ENCODE results near the gene SUSD2. TPM values are rescaled to one million over a fixed set of nuclear protein-coding genes. Genes with fewer than 3 reads are reported as not detected.
"Not testable (repeated sequence)": the region's sequence is repeated elsewhere in the genome, so short reads cannot be mapped to it uniquely, and the experiment has no call there.

The SUSD2 gene
- total and polyA plus RNA-seq, 2 of the 8 experiments (the other 6 are each of a cell fraction or from before 2014, with no cell fraction given), result 2.0 to 4.8 TPM

DNA sequence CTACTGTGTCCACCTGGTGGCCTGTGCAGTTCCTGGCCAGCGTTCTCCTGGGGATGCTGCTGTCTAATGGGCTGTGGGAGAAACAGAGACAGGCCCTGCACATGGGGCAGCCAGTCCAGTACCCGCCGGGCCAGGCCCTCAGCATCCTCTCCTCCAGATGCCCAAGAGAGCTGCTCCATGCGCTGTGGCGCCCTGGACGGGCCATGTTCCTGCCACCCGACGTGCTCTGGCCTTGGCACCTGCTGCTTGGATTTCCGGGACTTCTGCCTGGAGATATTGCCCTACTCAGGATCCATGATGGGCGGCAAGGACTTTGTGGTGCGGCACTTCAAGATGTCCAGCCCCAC lies 1.6 kb downstream of the SUSD2 start:
- H3K9me3 ChIP-seq (ENCODE audit: insufficient read depth in 2 of 2, low read depth in 1 of 2, low read length in 1 of 2); H3K56ac ChIP-seq (replicated peaks; ENCODE audit: insufficient read length, low read depth, low read length); H2BK5ac ChIP-seq (ENCODE audit: low read depth, low read length); H3K18ac ChIP-seq (ENCODE audit: extremely low read depth, low read length); H3K4me3 ChIP-seq (ENCODE audit: extremely low read depth in 1 of 4, insufficient read depth in 2 of 4, low read depth in 3 of 4, low read length in 4 of 4); H3K14ac ChIP-seq (ENCODE audit: insufficient read length); H4K91ac ChIP-seq (replicated peaks; ENCODE audit: insufficient read length, low read length); H3K23me2 ChIP-seq (ENCODE audit: low read depth, low read length); H4K8ac ChIP-seq (ENCODE audit: extremely low read depth, insufficient read depth, low read length); H2BK120ac ChIP-seq (replicated peaks; ENCODE audit: low read depth, low read length); H2BK20ac ChIP-seq (ENCODE audit: low read length); H3K4ac ChIP-seq (replicated peaks; ENCODE audit: insufficient read length, low read depth, low read length); H3K36me3 ChIP-seq (ENCODE audit: control insufficient read depth in 2 of 4, insufficient read depth in 4 of 4, low read length in 3 of 4); POLR2A ChIA-PET (ENCODE audit: partially characterized antibody); H2AK5ac ChIP-seq (ENCODE audit: low read depth, low read length); H3K79me1 ChIP-seq (ENCODE audit: low read depth, low read length); H2BK12ac ChIP-seq (ENCODE audit: low read depth, low read length); H2AFZ ChIP-seq (ENCODE audit: low read length); H3K79me2 ChIP-seq (ENCODE audit: control insufficient read depth in 1 of 2, insufficient read depth in 2 of 2, low read length in 2 of 2); H3K27me3 ChIP-seq (replicated peaks in 1 of 4; ENCODE audit: control insufficient read depth in 3 of 4, extremely low read depth in 1 of 4, insufficient read depth in 3 of 4, low read length in 3 of 4); H2BK15ac ChIP-seq (ENCODE audit: low read length); DNase-seq (ENCODE audit: low read depth in 1 of 2, low spot score in 2 of 2); FAIRE-seq; H3K4me2 ChIP-seq (ENCODE audit: insufficient read depth in 1 of 2, low read depth in 2 of 2, low read length in 2 of 2); H3K27ac ChIP-seq (ENCODE audit: low read depth, low read length); H4K5ac ChIP-seq (ENCODE audit: insufficient read length, low read depth, low read length); H3K9ac ChIP-seq (replicated peaks in 1 of 4; ENCODE audit: extremely low read depth in 1 of 4, low read depth in 3 of 4, low read length in 3 of 4); H3K23ac ChIP-seq (ENCODE audit: insufficient read length); H4K20me1 ChIP-seq (replicated peaks in 1 of 2; ENCODE audit: control insufficient read depth in 1 of 2, insufficient read depth in 2 of 2, low read length in 2 of 2): not testable (repeated sequence)
- H3K4me1 ChIP-seq (replicated peaks in 1 of 4; ENCODE audit: control insufficient read depth in 3 of 4, insufficient read depth in 4 of 4, low read length in 3 of 4), result peaks cover 0 to 13% (median 9%) of the 10 kb centered on the region in 4 experiments; a peak in 6 of 7 replicates
- CTCF ChIA-PET (ENCODE audit: partially characterized antibody), result interaction anchor here (1.0 to 3.4 kb wide), 4 partner anchors 32 to 86 kb away, joined by 3 to 8 read pairs (median 4); no protein-coding TSS in a partner anchor
- WGBS, 2 experiments (ENCODE audit: extremely low coverage in 1 of 2, insufficient coverage in 1 of 2, insufficient read length in 1 of 2, insufficient replicate concordance in 2 of 2, low coverage in 1 of 2, low lambda C conversion rate in 2 of 2, missing lambda C conversion rate in 1 of 2), result 92% methylated on average over 10 of the region's 11 CpGs; no CpG with 5 or more reads in 1 of the 2 experiments
